Liver (tissue), 9 donors: Measurements from ENCODE around the gene HIVEP3. TPM values are rescaled to one million over a fixed set of nuclear protein-coding genes. Genes with fewer than 3 reads are reported as not detected.

Source experiments
- DNase-seq: peaks from one replicate; pipeline ENCODE4 v3.0.0-alpha.2; 2017; ENCODE audit warnings: low spot score
- H3K27ac ChIP-seq, 2 donors: one replicate each; pipeline ENCODE4 v1.7.0; 2013; ENCODE audit warnings: inconsistent platforms in 2 of 2, low read length in 2 of 2, control low read depth in 1 of 2, low read depth in 1 of 2, mild to moderate bottlenecking in 1 of 2
- H3K27me3 ChIP-seq, 4 donors: one replicate each; pipeline versions ENCODE4 v1.6.1 to v1.7.0; 2013; ENCODE audit warnings: low read length in 3 of 4, inconsistent platforms in 1 of 4, mild to moderate bottlenecking in 1 of 4, moderate library complexity in 1 of 4; ENCODE audit not compliant: control insufficient read depth in 4 of 4, insufficient read depth in 4 of 4
- H3K36me3 ChIP-seq, 4 donors: one replicate each; pipeline versions ENCODE4 v1.6.1 to v1.7.0; 2013; ENCODE audit warnings: low read length in 3 of 4, mild to moderate bottlenecking in 3 of 4, low read depth in 1 of 4, moderate library complexity in 1 of 4; ENCODE audit not compliant: control insufficient read depth in 4 of 4, insufficient read depth in 3 of 4
- H3K4me1 ChIP-seq, 4 donors: one replicate each; pipeline versions ENCODE4 v1.6.1 to v1.7.0; 2013; ENCODE audit warnings: low read length in 3 of 4, mild to moderate bottlenecking in 3 of 4, moderate library complexity in 1 of 4; ENCODE audit not compliant: control insufficient read depth in 4 of 4, insufficient read depth in 4 of 4
- H3K4me3 ChIP-seq, 3 donors: one replicate each; pipeline versions ENCODE4 v1.6.1 to v1.7.0; 2013; ENCODE audit warnings: low read length in 3 of 3, control low read depth in 1 of 3, low read depth in 1 of 3, mild to moderate bottlenecking in 1 of 3
- H3K9ac ChIP-seq, 2 donors: one replicate each; pipeline ENCODE4 v1.7.0; 2013; ENCODE audit warnings: low read length in 2 of 2, mild to moderate bottlenecking in 2 of 2, moderate library complexity in 2 of 2, control low read depth in 1 of 2, low read depth in 1 of 2
- H3K9me3 ChIP-seq, 4 donors: one replicate each; pipeline versions ENCODE4 v1.6.1 to v1.7.0; 2013; ENCODE audit warnings: low read length in 3 of 4; ENCODE audit not compliant: control insufficient read depth in 4 of 4
- ATF3 ChIP-seq: IDR thresholded peaks from 2 replicates; pipeline ENCODE4 v1.6.1; 2016; ENCODE audit warnings: antibody characterized with exemption
- CTCF ChIP-seq: fragments of 150-350 bp; IDR thresholded peaks from 2 replicates; pipeline ENCODE4 v1.5.1; 2017; ENCODE audit warnings: improper control_type of control experiment, low read depth, low read length; ENCODE audit not compliant: missing input control
- EGR1 ChIP-seq, 2 donors: IDR thresholded peaks; 2 replicates each; pipeline ENCODE4 v1.6.1; 2016 to 2018; ENCODE audit warnings: antibody characterized with exemption in 2 of 2, low read depth in 2 of 2
- FOXA1 ChIP-seq: IDR thresholded peaks from 2 replicates; pipeline ENCODE4 v1.6.1; 2016; ENCODE audit warnings: antibody characterized with exemption
- FOXA2 ChIP-seq: IDR thresholded peaks from 2 replicates; pipeline ENCODE4 v1.6.1; 2016; ENCODE audit warnings: antibody characterized with exemption
- GABPA ChIP-seq, 2 donors: IDR thresholded peaks in 1 of 2; conservative IDR thresholded peaks in 1 of 2; 2 replicates each; pipeline ENCODE4 v1.6.1; 2016; ENCODE audit warnings: antibody characterized with exemption in 2 of 2, mild to moderate bottlenecking in 1 of 2, moderate library complexity in 1 of 2
- HNF4A ChIP-seq, 2 donors: conservative IDR thresholded peaks; 2 replicates each; pipeline ENCODE4 v1.6.1; 2016; ENCODE audit warnings: antibody characterized with exemption in 2 of 2, mild to moderate bottlenecking in 2 of 2
- HNF4G ChIP-seq: IDR thresholded peaks from 2 replicates; pipeline ENCODE4 v1.6.1; 2016; ENCODE audit warnings: antibody characterized with exemption
- JUND ChIP-seq, 2 donors: IDR thresholded peaks; 2 replicates each; pipeline ENCODE4 v1.6.1; 2016; ENCODE audit warnings: antibody characterized with exemption in 2 of 2
- MAX ChIP-seq: IDR thresholded peaks from 2 replicates; pipeline ENCODE4 v1.6.1; 2016; ENCODE audit warnings: antibody characterized with exemption
- NR2F2 ChIP-seq: IDR thresholded peaks from 2 replicates; pipeline ENCODE4 v1.6.1; 2016; ENCODE audit warnings: antibody characterized with exemption
- RAD21 ChIP-seq, 2 donors: IDR thresholded peaks; 2 replicates each; pipeline ENCODE4 v1.6.1; 2016; ENCODE audit warnings: antibody characterized with exemption in 2 of 2, mild to moderate bottlenecking in 2 of 2
- REST ChIP-seq: IDR thresholded peaks from 2 replicates; pipeline ENCODE4 v1.6.1; 2016; ENCODE audit warnings: antibody characterized with exemption, mild to moderate bottlenecking
- RXRA ChIP-seq, 2 donors: IDR thresholded peaks; 2 replicates each; pipeline ENCODE4 v1.6.1; 2017 to 2018; ENCODE audit warnings: antibody characterized with exemption in 2 of 2, mild to moderate bottlenecking in 1 of 2
- SP1 ChIP-seq: IDR thresholded peaks from 2 replicates; pipeline ENCODE4 v1.6.1; 2018; ENCODE audit warnings: antibody characterized with exemption, mild to moderate bottlenecking
- TAF1 ChIP-seq: conservative IDR thresholded peaks from 2 replicates; pipeline ENCODE4 v1.6.1; 2016; ENCODE audit warnings: antibody characterized with exemption, mild to moderate bottlenecking
- YY1 ChIP-seq: IDR thresholded peaks from 2 replicates; pipeline ENCODE4 v1.6.1; 2016; ENCODE audit warnings: antibody characterized with exemption, mild to moderate bottlenecking
- ZBTB33 ChIP-seq: IDR thresholded peaks from 2 replicates; pipeline ENCODE4 v1.6.1; 2016; ENCODE audit warnings: antibody characterized with exemption
- WGBS: extraction: QIAGEN DNeasy Blood & Tissue Kit; methylation state at CpG from one replicate; pipeline ENCODE4 v1.1.7; 2013; 5-methylcytosine and 5-hydroxymethylcytosine counted together
- polyA plus RNA-seq, 2 donors: library from polyadenylated mRNA; stranded (reverse) in 1 of 2; unstranded in 1 of 2; fragments of 200-250 nt in 1 of 2; fragments of >200 nt in 1 of 2; fragmentation: Nextera tagmentation in 1 of 2; extraction: Ambion mirVana in 1 of 2; gene quantifications; one replicate each; pipeline versions ENCODE4 v1.2.1 to v1.2.3, GENCODE V29; 2013 to 2015
- total RNA-seq, 2 donors: library from RNA; depleted of rRNA; stranded (reverse); fragments of >200 nt; gene quantifications; one replicate each; pipeline ENCODE4 v1.2.3, GENCODE V29; 2014
- donor health status: healthy.
- donor health status: healthy.
- donor health status: healthy.
- donor health status: healthy.
- donor health status: healthy.

The HIVEP3 gene
- total and polyA plus RNA-seq, 4 donors = 0.93 to 1.6 (median 1.4) TPM

DNA sequence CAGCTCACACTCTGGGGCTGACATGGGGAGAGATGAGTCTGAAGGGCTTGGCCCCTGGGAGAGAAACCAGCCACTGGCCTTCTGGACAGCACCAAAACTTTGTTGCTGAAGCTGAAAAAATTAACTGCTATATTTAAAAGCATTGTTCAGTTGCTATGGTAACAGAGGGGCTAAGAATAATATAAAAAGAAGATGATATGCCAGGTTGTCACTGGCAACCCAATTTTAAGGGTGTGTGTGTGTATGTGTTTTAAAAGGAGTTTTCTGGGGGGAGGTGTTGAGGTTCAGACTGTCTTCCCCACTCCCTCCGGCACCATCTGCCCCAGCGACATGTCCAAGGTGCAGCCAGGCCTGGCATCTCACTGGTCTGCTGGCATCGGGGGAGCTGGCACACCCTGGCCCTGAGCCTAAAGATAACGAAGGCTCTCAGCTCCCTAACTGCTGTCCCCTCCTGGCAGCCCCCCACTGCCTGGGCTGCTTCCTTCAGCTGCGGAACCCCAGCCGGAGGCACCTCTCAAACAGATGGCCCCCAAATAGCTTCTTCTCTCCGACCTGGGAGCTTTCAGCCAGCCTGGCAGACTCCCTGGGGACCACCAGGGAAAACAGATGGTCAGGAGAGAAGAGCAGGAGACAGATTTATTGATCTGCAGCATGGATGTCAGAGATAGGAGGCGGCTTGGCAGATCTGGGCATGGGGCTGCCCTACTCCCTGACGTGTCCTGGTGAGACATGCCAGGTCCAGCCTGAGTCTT is 203.9 kb downstream of the HIVEP3 start:
- no peaks in the 10 kb centered on the region for H3K36me3 ChIP-seq
- TF ChIP-seq ATF3 (no peak), YY1 (no peak), CTCF (no peak), FOXA1 (no peak), TAF1 (no peak), REST (no peak), HNF4G (no peak), SP1 (no peak), ZBTB33 (no peak), HNF4A (conservative IDR thresholded peaks at IDR 0.05) (no peak), MAX (no peak), JUND (IDR thresholded peaks at IDR 0.05) (no peak), EGR1 (IDR thresholded peaks at IDR 0.05; ENCODE audit: low read depth in 2 of 2) (no peak), FOXA2 (no peak), RAD21 (IDR thresholded peaks at IDR 0.05) (no peak), RXRA (IDR thresholded peaks at IDR 0.05) (no peak), NR2F2 (no peak), GABPA (IDR thresholded peaks at IDR 0.05 in 1 of 2, conservative IDR thresholded peaks at IDR 0.05 in 1 of 2) (no peak)
- H3K27me3 ChIP-seq = no peaks in the 10 kb centered on the region
- WGBS = 91% methylated on average over 9 of the region's 9 CpGs
- no peak for DNase-seq
- no peak overlapping the region for H3K9ac ChIP-seq
- no peak overlapping the region for H3K27ac ChIP-seq
- H3K4me1 ChIP-seq = no peaks in the 10 kb centered on the region
- no peak overlapping the region for H3K4me3 ChIP-seq
- H3K9me3 ChIP-seq = no peaks in the 10 kb centered on the region
